NT2/D1 (cell line): ENCODE results near the gene FBXL20.

Experiments
- SUZ12 ChIP-seq: IDR thresholded peaks from 2 replicates; pipeline ENCODE4 v1.6.1; 2011; ENCODE audit not compliant: insufficient read length, insufficient read depth; ENCODE audit errors: extremely low read depth
- YY1 ChIP-seq: IDR thresholded peaks from 2 replicates; pipeline ENCODE4 v1.6.1; 2011; ENCODE audit not compliant: insufficient read length, insufficient read depth
- ZNF274 ChIP-seq: IDR thresholded peaks from 2 replicates; pipeline ENCODE4 v1.6.1; 2011; ENCODE audit warnings: mild to moderate bottlenecking, low read depth, low read length

- TF ChIP-seq YY1 (no peak), ZNF274 (no peak), SUZ12 (no peak)
Measured at GRCh38 chr17:39399791-39400190, 1.6 kb downstream of the FBXL20 start.
